ENCODE data around the gene NLGN1.

Gene NLGN1

GRCh38 chr3:174285242-174285864, 887.8 kb downstream of the NLGN1 start:
- no peak for DNase-seq (ENCODE audit: low read depth in 2 of 2)

DNA sequence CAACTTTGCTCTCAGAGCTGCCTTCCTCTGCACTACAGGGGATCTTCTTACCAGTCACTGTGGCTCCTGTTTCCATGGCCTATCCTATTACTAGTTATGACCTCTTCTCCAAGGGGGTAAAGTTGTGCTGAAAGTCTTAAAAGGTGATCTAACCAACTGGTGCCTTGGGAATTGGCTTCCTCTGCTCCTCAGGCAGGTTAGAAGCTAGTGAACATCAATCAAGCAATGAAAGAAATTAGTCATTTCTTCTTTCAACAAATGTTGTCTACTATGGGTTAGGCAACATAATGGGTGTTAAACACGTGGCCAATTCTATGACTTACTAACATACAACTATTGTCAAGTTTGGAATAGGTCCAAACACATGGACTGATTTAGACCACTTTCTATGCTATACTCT, 890.2 kb downstream of the NLGN1 start:
- DNase-seq (ENCODE audit: low read depth in 2 of 2) = no peak

GRCh38 chr3:174294616-174295015, 897.1 kb downstream of the NLGN1 start:
- DNase-seq (ENCODE audit: low read depth in 2 of 2) = no peak

DNA sequence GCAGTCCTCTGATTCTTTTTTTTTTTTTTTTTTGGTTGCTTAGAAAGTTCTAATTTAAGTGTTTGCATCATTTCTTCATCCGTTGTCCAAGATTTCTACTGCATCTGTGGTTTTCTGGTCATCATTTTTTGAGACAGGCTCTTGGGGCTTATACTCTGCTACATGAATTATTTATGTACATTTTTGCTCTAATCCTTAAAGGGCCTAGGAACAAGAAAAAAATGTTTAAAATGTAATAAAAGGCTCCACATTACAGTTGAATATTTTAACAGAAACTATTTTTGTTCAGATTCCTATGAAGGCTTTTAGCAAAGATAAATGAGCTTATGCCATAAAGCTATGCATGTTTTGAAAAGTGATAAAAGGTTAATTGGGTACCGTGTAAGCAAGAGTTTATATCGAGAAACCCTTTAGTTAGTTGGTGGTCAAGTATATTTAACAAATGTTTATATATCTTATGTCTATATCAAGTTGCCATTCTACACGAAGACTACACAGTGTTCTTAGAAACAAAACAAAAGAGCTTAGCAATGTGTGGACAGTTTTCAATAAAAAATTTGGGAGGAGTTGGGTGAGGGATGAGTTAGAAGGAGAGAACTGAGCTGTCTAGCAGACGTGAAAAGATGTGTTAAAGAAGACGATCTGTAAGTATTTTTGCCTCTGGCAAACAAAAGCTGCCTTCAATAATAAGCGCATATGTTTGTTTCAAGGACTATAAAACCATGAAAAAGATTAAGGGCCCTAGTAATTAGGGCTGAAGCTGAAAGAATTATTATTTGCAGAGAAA, 898.0 kb downstream of the NLGN1 start:
- DNase-seq (ENCODE audit: low read depth in 2 of 2) = no peak

DNA sequence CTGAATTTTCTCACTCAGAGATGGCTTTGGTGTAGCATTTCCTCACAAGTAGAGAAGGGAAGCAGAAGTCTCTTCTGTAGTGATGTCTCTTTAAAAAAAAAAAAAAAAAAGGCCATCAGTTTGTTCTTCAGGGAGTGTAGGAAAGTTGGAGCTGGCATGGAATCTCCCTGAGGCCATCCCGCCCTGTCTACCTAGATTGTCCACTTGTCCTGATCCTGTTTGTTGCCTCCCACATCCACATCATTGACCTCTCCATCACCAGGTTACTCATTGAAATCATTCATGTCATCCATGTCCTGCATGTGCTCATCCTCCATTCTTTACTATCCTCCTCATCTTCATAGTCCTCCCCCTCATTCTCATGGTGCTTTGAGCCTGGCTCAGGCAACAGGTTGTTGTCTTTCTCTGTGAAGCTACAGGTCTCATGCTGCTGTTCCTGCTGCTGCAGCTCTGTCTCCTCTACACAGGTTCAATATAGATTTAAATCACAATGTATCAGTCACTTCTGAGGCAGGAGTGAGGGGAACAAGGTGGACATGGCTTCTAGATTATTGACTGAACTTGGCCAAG, 905.3 kb downstream of the NLGN1 start:
- no peak for DNase-seq (ENCODE audit: low read depth in 2 of 2)

DNA sequence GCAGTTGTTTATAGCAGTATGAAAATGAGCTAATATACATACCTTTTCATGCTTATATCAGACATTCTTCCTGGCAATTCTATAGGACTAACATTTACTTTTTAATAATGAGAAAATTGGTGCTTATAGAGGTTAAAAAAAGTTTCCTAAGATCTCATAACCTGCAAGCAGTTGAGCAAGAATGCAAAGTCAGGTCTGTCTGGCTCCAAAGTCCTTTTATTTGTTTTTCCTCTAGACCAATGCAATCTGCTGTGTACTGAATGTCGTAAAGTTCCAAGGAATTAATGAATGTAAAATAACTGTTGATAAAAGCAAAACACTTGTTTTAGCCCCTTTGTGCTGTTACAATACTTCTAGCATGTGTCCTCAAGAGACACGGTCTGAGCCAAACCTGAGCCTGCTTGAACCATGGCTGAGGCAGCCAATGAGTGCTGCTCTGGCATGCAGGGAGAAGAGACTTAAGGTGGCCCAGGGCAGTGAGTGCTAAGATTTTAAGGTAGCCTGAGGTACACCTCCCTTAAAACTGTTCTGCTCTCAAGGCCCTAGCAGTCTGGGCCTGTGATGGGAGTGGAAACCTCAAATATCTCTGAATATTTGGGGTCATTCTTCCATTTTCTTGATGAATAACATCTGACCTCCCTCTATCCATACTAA, 906.5 kb downstream of the NLGN1 start:
- DNase-seq (ENCODE audit: low read depth in 2 of 2) = no peak

DNA sequence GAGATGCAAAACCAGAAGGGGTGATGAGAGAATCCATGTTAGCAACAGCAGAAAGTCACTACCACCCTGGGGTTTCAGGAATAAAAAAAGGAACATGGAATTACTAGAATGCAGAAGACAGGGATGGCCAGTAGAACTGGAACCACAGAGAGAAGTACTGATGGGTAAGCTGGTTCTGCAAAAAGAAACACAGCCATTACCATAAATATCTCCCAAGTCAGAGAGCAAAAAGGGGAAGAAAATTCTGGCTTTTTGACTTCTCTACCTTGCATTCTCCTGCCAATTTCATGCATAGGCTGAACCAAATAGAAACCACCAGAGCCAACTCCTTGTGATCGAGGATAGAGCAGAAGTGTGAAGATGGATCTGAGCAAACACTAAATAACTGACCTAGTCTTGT, 911.2 kb downstream of the NLGN1 start:
- DNase-seq (ENCODE audit: low read depth in 2 of 2) = no peak

- no peak for DNase-seq (ENCODE audit: low read depth in 2 of 2)
Observed at GRCh38 chr3:174310475-174310983, 913.0 kb downstream of the NLGN1 start.

- no peak for DNase-seq (ENCODE audit: low read depth in 2 of 2)
Observed at GRCh38 chr3:174315225-174315624, 917.7 kb downstream of the NLGN1 start.

GRCh38 chr3:174317005-174317404, 919.5 kb downstream of the NLGN1 start:
- DNase-seq (ENCODE audit: low read depth in 2 of 2) = no peak

GRCh38 chr3:174318181-174318580, 920.6 kb downstream of the NLGN1 start:
- DNase-seq (ENCODE audit: low read depth in 2 of 2) = no peak

- no peak for DNase-seq (ENCODE audit: low read depth in 2 of 2)
Observed at GRCh38 chr3:174321548-174321947, 924.0 kb downstream of the NLGN1 start.

DNA sequence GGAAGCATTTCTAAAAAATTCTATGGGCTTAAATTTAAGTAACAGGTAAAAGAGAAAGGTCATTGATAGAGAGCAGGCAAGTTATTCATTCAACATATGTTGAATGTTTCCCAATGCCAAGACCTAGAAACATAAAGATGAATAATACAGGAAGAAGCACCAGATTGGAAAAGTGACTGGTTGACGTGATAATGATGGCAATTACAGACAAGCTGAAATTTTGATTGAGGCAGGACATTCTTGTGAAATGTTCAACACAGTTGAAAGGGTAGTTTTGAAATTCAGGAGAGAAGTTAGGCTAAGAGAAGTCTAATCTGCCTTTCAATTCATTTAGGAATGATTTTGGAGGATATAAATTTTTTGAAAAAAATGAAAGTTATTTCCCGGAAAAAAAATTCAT, 925.2 kb downstream of the NLGN1 start:
- no peak for DNase-seq (ENCODE audit: low read depth in 2 of 2)

- DNase-seq (ENCODE audit: low read depth in 2 of 2) = no peak
Observed at GRCh38 chr3:174325171-174325570, 927.6 kb downstream of the NLGN1 start.

- no peak for DNase-seq (ENCODE audit: low read depth in 2 of 2)
Observed at GRCh38 chr3:174325834-174326700, 928.5 kb downstream of the NLGN1 start.

- DNase-seq (ENCODE audit: low read depth in 2 of 2) = no peak
Observed at GRCh38 chr3:174329321-174329720, 931.8 kb downstream of the NLGN1 start.

- no peak for DNase-seq (ENCODE audit: low read depth in 2 of 2)
Observed at GRCh38 chr3:174330303-174330702, 932.8 kb downstream of the NLGN1 start.

- no peak for DNase-seq (ENCODE audit: low read depth in 2 of 2)
Observed at GRCh38 chr3:174331095-174331800, 933.7 kb downstream of the NLGN1 start.

- no peak for DNase-seq (ENCODE audit: low read depth in 2 of 2)
Observed at GRCh38 chr3:174332391-174332790, 934.8 kb downstream of the NLGN1 start.

DNA sequence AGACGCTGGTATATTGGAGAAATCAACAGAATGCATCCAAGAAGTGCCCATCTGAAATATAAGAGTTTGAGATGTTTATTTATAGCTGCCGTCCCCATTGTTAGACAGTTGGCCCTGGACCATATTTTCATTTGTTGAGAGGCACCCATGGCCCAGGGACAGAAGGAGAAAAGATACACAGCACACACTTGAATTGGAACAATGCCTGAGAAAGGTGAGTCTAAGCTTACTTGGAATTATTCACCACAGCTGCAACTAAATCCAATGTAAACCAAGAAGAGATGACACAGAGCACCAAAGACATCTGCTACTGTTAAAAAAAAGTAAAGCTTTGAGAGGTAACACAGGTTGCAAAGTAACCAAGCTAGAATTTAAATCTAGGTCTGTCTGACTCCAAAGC, 936.1 kb downstream of the NLGN1 start:
- no peak for DNase-seq (ENCODE audit: low read depth in 2 of 2)

- no peak for DNase-seq (ENCODE audit: low read depth in 2 of 2)
Observed at GRCh38 chr3:174334111-174334510, 936.6 kb downstream of the NLGN1 start.

Data from stimulated activated CD8-positive, alpha-beta memory T cell treated with anti-CD3 and anti-CD28 coated beads, Interleukin-7, amount 100 ng/mL, for 4 hours (primary cell).